HepG2 (cell line): ENCODE measurements around the gene KLHL3. TPM values are rescaled to one million over a fixed set of nuclear protein-coding genes. Genes with fewer than 3 reads are reported as not detected.

Experiments used
- ATAC-seq: fragments of 200-7000 bp; cut with Tn5 transposase; 3 replicates; pipeline ENCODE4 v1.9.1; 2020; ENCODE audit warnings: mild to moderate bottlenecking, moderate library complexity
- BruUV-seq: library from RNA; stranded (reverse); fragments of 400-500 nt; replicated peaks from 2 replicates; lab custom pipeline; 2021; lab: Mats Ljungman, UMichigan
- CTCF ChIA-PET: fragments of 300-600 bp; formaldehyde crosslinking; extraction: SDS; loops from one replicate; lab custom pipeline; 2021; ENCODE audit warnings: low total read pairs, inconsistent platforms, low intra/inter-chr PET ratio; lab: Yijun Ruan, JAX
- POLR2A ChIA-PET: fragments of 350-600 bp; sonication (Branson Sonifier 250); formaldehyde crosslinking; loops from one replicate; lab custom pipeline; 2020; ENCODE audit warnings: antibody characterized with exemption, inconsistent platforms; lab: Yijun Ruan, JAX
- DNase-seq: peaks from one replicate; pipeline ENCODE4 v3.0.0-alpha.2; 2015; ENCODE audit warnings: low spot score
- FAIRE-seq: peaks from 3 replicates; lab custom pipeline; 2011; peaks lifted over from hg19 to GRCh38; lab: Jason Lieb, UNC
- H2AFZ ChIP-seq: one replicate; pipeline ENCODE4 v1.6.1; 2011; ENCODE audit warnings: low read length, inconsistent platforms
- H3K27ac ChIP-seq: fragments of 300-600 bp; 3 replicates; pipeline ENCODE4 v1.8.0; 2011; ENCODE audit warnings: mixed run types, mild to moderate bottlenecking, mixed read lengths, low read length, inconsistent platforms; ENCODE audit not compliant: insufficient read depth; ENCODE audit errors: extremely low read length
- H3K27me3 ChIP-seq, 2 experiments: fragments of 200-600 bp in 1 of 2; 2 replicates in 1 of 2; 3 replicates in 1 of 2; pipeline versions ENCODE4 v1.6.0 to v1.8.0; 2011; ENCODE audit warnings: low read length in 2 of 2, mild to moderate bottlenecking in 2 of 2, moderate library complexity in 2 of 2, inconsistent platforms in 1 of 2; ENCODE audit not compliant: insufficient read depth in 2 of 2, control insufficient read depth in 1 of 2
- H3K36me3 ChIP-seq, 2 experiments: fragments of 200-600 bp in 1 of 2; replicated peaks in 1 of 2; 2 replicates in 1 of 2; 3 replicates in 1 of 2; pipeline versions ENCODE4 v1.5.1 to v1.8.0; 2011; ENCODE audit warnings: low read length in 2 of 2, inconsistent platforms in 1 of 2; ENCODE audit not compliant: insufficient read depth in 2 of 2, control insufficient read depth in 1 of 2
- H3K4me1 ChIP-seq: 2 replicates; pipeline ENCODE4 v1.5.1; 2012; ENCODE audit warnings: low read length, inconsistent platforms; ENCODE audit not compliant: insufficient read depth
- H3K4me2 ChIP-seq: 2 replicates; pipeline ENCODE4 v1.6.0; 2011; ENCODE audit warnings: low read depth, low read length, inconsistent platforms
- H3K4me3 ChIP-seq, 3 experiments: fragments of 200-600 bp in 1 of 3; sonication (generic), shearing (Covaris generic) in 1 of 3; replicated peaks in 1 of 3; 2 replicates each; pipeline ENCODE4 v1.5.1; 2011 to 2016; ENCODE audit warnings: low read length in 3 of 3, inconsistent platforms in 2 of 3, low read depth in 2 of 3, mild to moderate bottlenecking in 2 of 3, control low read depth in 1 of 3, mixed read lengths in 1 of 3; ENCODE audit not compliant: insufficient read depth in 1 of 3
- H3K79me2 ChIP-seq: one replicate; pipeline ENCODE4 v1.6.1; 2011; ENCODE audit warnings: low read length, inconsistent platforms; ENCODE audit not compliant: insufficient read depth
- H3K9ac ChIP-seq: 2 replicates; pipeline ENCODE4 v1.6.0; 2011; ENCODE audit warnings: mild to moderate bottlenecking, low read depth, low read length, inconsistent platforms; ENCODE audit not compliant: insufficient read depth
- H3K9me3 ChIP-seq: 2 replicates; pipeline ENCODE4 v1.5.1; 2012; ENCODE audit warnings: mild to moderate bottlenecking, low read length
- H4K20me1 ChIP-seq: 2 replicates; pipeline ENCODE4 v1.6.0; 2011; ENCODE audit warnings: inconsistent platforms, mild to moderate bottlenecking, low read length, moderate library complexity; ENCODE audit not compliant: insufficient read depth
- ETV6 ChIP-seq: sonication (generic); formaldehyde crosslinking; conservative IDR thresholded peaks from 2 replicates; pipeline ENCODE4 v1.4.0; 2020; ENCODE audit warnings: missing genetic modification reagents
- FUBP1 ChIP-seq: sonication (generic); formaldehyde crosslinking; IDR thresholded peaks from 2 replicates; pipeline ENCODE4 v1.5.1; 2020; ENCODE audit warnings: missing genetic modification reagents, mild to moderate bottlenecking, borderline replicate concordance
- KLF11 ChIP-seq: IDR thresholded peaks from 2 replicates; pipeline ENCODE4 v1.6.1; 2016; ENCODE audit warnings: missing compliant biosample characterization
- KLF12 ChIP-seq: sonication (generic); formaldehyde crosslinking; IDR thresholded peaks from 2 replicates; pipeline ENCODE4 v1.4.0; 2020; ENCODE audit warnings: missing genetic modification reagents, borderline replicate concordance
- NFIC ChIP-seq: IDR thresholded peaks from 2 replicates; pipeline ENCODE4 v1.6.1; 2012; ENCODE audit warnings: mild to moderate bottlenecking, low read length, inconsistent platforms
- POLR2AphosphoS5 ChIP-seq: IDR thresholded peaks from 2 replicates; pipeline ENCODE4 v1.6.1; 2012; ENCODE audit warnings: low read depth, low read length
- RBFOX2 ChIP-seq: fragments of 200-400 bp; formaldehyde crosslinking; IDR thresholded peaks from 2 replicates; pipeline ENCODE4 v1.6.1; 2017; ENCODE audit warnings: low read depth, mild to moderate bottlenecking, low read length
- SMAD1 ChIP-seq: sonication (generic); formaldehyde crosslinking; IDR thresholded peaks from 2 replicates; pipeline ENCODE4 v1.4.0; 2020; ENCODE audit warnings: missing genetic modification reagents, low read depth, mild to moderate bottlenecking, borderline replicate concordance
- YY1 ChIP-seq: IDR thresholded peaks from 2 replicates; pipeline ENCODE4 v1.6.1; 2011; ENCODE audit warnings: low read length, low read depth, moderate library complexity, mild to moderate bottlenecking; ENCODE audit not compliant: insufficient read depth, insufficient replicate concordance
- ZBTB26 ChIP-seq: IDR thresholded peaks from 2 replicates; pipeline ENCODE4 v1.6.1; 2016; ENCODE audit warnings: missing compliant biosample characterization, missing genetic modification reagents, borderline replicate concordance
- ZSCAN22 ChIP-seq: sonication (generic); formaldehyde crosslinking; IDR thresholded peaks from 2 replicates; pipeline ENCODE4 v1.4.0; 2020; ENCODE audit warnings: mild to moderate bottlenecking, missing genetic modification reagents
- ZSCAN30 ChIP-seq: sonication (generic); formaldehyde crosslinking; IDR thresholded peaks from 2 replicates; pipeline ENCODE4 v1.5.0; 2020; ENCODE audit warnings: mild to moderate bottlenecking, missing genetic modification reagents
- WGBS: methylation state at CpG from one replicate; pipeline ENCODE4 v1.1.6; 2017; ENCODE audit warnings: low lambda C conversion rate; 5-methylcytosine and 5-hydroxymethylcytosine counted together
- in situ Hi-C: cut with HindIII; loops from 2 replicates; pipeline ENCODE4 v1.10.0; 2017; ENCODE audit warnings: low pct_unique_long_range_greater_than_20kb; ENCODE audit not compliant: extremely low pct_ligation_motif_present
- intact Hi-C: fragments of 100-400 bp; cut with micrococcal nuclease; formaldehyde crosslinking; loops from one replicate; pipeline ENCODE4 v1.10.0; 2022; ENCODE audit not compliant: unreplicated experiment
- polyA plus RNA-seq, 8 experiments: library from polyadenylated mRNA; depleted of rRNA in 3 of 8; stranded (reverse) in 7 of 8; unstranded in 1 of 8; fragments of >200 nt; fragmentation: Illumina TruSeq in 4 of 8; extraction: Trizol in 4 of 8; gene quantifications; 2 replicates each; pipeline versions ENCODE4 v1.2.1 to v1.2.3, GENCODE V29; 2011 to 2016; ENCODE audit warnings: low read depth in 4 of 8, missing spikeins in 1 of 8, mixed read lengths in 1 of 8; ENCODE audit not compliant: insufficient read depth in 1 of 8
- total RNA-seq, 5 experiments: library from RNA; depleted of rRNA; stranded (reverse); fragments of >200 nt; fragmentation: Illumina TruSeq; extraction: Trizol; gene quantifications; 2 replicates each; pipeline ENCODE4 v1.2.3, GENCODE V29; 2016; ENCODE audit warnings: low read depth in 1 of 5
- TF ChIP-seq, protein P1 (sequence below): sonication (generic); formaldehyde crosslinking; IDR thresholded peaks from 2 replicates; pipeline ENCODE4 v1.8.0; 2022; ENCODE audit warnings: missing genetic modification reagents, mild to moderate bottlenecking, moderate library complexity, borderline replicate concordance
- TF ChIP-seq, protein P2 (sequence below): sonication (generic); formaldehyde crosslinking; IDR thresholded peaks from 2 replicates; pipeline ENCODE4 v1.5.0; 2020; ENCODE audit warnings: mild to moderate bottlenecking, missing genetic modification reagents

Gene KLHL3
- total and polyA plus RNA-seq, 2 of the 13 experiments (the other 11 are each of a cell fraction or from before 2014, with no cell fraction given), result 0.02 to 0.08 TPM

DNA sequence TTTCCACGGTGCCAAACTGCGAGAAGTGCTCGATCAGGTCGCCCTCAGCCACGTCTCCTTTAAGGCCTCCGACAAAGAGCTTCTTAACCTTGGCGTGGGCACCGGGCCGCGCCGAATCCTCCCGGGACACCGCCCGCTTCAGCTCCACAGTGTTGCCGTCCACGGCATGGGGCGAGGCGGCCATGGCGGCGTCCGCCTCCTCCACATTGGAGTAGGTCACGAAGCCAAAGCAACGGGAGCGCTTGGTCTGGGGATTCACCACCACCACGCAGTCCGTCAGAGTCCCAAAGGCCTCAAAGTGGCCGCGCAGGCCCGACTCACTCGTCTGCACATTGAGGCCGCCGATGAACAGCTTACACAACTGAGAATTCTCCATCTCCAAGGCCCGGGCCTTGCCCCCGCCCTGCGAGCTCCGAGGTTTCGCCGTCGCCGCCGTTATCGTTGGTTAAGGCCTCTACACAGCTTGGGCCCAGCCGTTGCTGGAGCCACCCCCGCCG lies 17.9 kb upstream of the KLHL3 start:
- no peak for FAIRE-seq
- H3K36me3 ChIP-seq, result no peaks in the 10 kb centered on the region
- H3K4me3 ChIP-seq, result peak overlapping the region; percentile 89 to 100 (median 98)
- CTCF ChIA-PET, result no interaction called here
- DNase-seq, result no peak
- H3K27me3 ChIP-seq, result peaks cover 1 to 8% of the 10 kb centered on the region in 2 experiments; a peak in 2 of 5 replicates
- H3K27ac ChIP-seq, result peak overlapping the region; percentile 99
- POLR2A ChIA-PET, result interaction anchor here (0.7 to 1.7 kb wide), 4 partner anchors 18 to 530 kb away, joined by 3 to 7 read pairs (median 4); partner anchors contain the start of gene FAM13B
- H3K4me1 ChIP-seq, result peaks cover 34% of the 10 kb centered on the region
- TSS peak; percentile 75 for BruUV-seq
- under 1% methylated on average over 19 of the region's 45 CpGs for WGBS
- ATAC-seq, result peak; percentile 21
- H3K4me2 ChIP-seq, result peak overlapping the region; percentile 70
- H2AFZ ChIP-seq, result no peak overlapping the region
- intact Hi-C loops (loop anchor here (10.0 kb wide), 1 partner anchor 141 kb away; no protein-coding TSS in a partner anchor), in situ Hi-C loops (no loop called here)
- peaks cover 23% of the 10 kb centered on the region for H4K20me1 ChIP-seq
- H3K79me2 ChIP-seq, result peaks cover 38% of the 10 kb centered on the region
- no peaks in the 10 kb centered on the region for H3K9me3 ChIP-seq
- H3K9ac ChIP-seq, result peak overlapping the region; percentile 99
- TF ChIP-seq SMAD1 (CRISPR knock-in tag) (no peak), ZSCAN30 (CRISPR knock-in tag) (0 out of 2 replicates have a peak, but pooled peaks have one; percentile 13), POLR2AphosphoS5 (no peak), ZSCAN22 (CRISPR knock-in tag) (no peak), ETV6 (CRISPR knock-in tag) (no peak), NFIC (no peak), KLF11 (CRISPR knock-in tag) (0 out of 2 replicates have a peak, but pooled peaks have one; percentile 69), YY1 (peak; percentile 39), ZBTB26 (CRISPR knock-in tag) (0 out of 2 replicates have a peak, but pooled peaks have one; percentile 7), RBFOX2 (peak; percentile 46; the same call in 1 of the 2 replicates), FUBP1 (CRISPR knock-in tag) (no peak), KLF12 (CRISPR knock-in tag) (0 out of 2 replicates have a peak, but pooled peaks have one; percentile 13)
- TF ChIP-seq, protein P1, sequence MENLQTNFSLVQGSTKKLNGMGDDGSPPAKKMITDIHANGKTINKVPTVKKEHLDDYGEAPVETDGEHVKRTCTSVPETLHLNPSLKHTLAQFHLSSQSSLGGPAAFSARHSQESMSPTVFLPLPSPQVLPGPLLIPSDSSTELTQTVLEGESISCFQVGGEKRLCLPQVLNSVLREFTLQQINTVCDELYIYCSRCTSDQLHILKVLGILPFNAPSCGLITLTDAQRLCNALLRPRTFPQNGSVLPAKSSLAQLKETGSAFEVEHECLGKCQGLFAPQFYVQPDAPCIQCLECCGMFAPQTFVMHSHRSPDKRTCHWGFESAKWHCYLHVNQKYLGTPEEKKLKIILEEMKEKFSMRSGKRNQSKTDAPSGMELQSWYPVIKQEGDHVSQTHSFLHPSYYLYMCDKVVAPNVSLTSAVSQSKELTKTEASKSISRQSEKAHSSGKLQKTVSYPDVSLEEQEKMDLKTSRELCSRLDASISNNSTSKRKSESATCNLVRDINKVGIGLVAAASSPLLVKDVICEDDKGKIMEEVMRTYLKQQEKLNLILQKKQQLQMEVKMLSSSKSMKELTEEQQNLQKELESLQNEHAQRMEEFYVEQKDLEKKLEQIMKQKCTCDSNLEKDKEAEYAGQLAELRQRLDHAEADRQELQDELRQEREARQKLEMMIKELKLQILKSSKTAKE, result 0 out of 2 replicates have a peak, but pooled peaks have one; percentile 7
- TF ChIP-seq, protein P2, sequence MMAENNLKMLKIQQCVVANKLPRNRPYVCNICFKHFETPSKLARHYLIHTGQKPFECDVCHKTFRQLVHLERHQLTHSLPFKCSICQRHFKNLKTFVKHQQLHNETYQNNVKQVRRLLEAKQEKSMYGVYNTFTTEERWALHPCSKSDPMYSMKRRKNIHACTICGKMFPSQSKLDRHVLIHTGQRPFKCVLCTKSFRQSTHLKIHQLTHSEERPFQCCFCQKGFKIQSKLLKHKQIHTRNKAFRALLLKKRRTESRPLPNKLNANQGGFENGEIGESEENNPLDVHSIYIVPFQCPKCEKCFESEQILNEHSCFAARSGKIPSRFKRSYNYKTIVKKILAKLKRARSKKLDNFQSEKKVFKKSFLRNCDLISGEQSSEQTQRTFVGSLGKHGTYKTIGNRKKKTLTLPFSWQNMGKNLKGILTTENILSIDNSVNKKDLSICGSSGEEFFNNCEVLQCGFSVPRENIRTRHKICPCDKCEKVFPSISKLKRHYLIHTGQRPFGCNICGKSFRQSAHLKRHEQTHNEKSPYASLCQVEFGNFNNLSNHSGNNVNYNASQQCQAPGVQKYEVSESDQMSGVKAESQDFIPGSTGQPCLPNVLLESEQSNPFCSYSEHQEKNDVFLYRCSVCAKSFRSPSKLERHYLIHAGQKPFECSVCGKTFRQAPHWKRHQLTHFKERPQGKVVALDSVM (CRISPR knock-in tag), result no peak
